Peyer's patch (tissue), 4 donors: ENCODE measurements around the gene HSPA14.

Experiments
- POLR2A ChIP-seq, 2 donors: fragments of 450-650 bp; IDR thresholded peaks; one replicate each; pipeline ENCODE4 v1.5.1; 2017; ENCODE audit warnings: antibody characterized with exemption in 2 of 2, mild to moderate bottlenecking in 2 of 2, moderate library complexity in 2 of 2
- TF ChIP-seq, protein P1 (sequence below), 6 experiments: fragments of 450-650 bp in 4 of 6; fragments of 200-600 bp in 2 of 6; sonication (generic) in 1 of 6; IDR thresholded peaks; one replicate each; pipeline ENCODE4 v1.5.1; 2017 to 2019; ENCODE audit warnings: antibody characterized with exemption in 6 of 6, mild to moderate bottlenecking in 3 of 6, moderate library complexity in 1 of 6

DNA sequence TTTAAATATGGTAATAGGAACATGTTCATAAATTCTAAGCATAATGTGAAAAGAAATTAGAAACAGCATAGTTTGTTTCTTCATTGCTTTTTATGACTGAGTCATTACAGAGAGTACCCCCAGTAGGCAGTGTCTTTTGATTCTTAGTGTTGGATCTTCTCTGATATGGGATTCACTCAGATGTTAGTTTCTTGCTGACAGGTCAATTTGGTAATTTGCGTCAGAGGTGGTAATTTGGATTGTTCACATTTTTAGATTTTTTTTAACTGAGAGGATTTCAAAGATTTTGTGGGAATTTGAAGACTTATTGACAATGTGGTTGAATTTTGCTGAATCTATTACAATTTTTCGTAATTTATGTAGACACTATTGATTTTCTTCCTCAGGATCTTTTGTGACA is 2.1 kb downstream of the HSPA14 start:
- TF ChIP-seq, protein P1, sequence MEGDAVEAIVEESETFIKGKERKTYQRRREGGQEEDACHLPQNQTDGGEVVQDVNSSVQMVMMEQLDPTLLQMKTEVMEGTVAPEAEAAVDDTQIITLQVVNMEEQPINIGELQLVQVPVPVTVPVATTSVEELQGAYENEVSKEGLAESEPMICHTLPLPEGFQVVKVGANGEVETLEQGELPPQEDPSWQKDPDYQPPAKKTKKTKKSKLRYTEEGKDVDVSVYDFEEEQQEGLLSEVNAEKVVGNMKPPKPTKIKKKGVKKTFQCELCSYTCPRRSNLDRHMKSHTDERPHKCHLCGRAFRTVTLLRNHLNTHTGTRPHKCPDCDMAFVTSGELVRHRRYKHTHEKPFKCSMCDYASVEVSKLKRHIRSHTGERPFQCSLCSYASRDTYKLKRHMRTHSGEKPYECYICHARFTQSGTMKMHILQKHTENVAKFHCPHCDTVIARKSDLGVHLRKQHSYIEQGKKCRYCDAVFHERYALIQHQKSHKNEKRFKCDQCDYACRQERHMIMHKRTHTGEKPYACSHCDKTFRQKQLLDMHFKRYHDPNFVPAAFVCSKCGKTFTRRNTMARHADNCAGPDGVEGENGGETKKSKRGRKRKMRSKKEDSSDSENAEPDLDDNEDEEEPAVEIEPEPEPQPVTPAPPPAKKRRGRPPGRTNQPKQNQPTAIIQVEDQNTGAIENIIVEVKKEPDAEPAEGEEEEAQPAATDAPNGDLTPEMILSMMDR (IDR thresholded peaks at IDR 0.05), result no peak
- no peak for TF ChIP-seq POLR2A (IDR thresholded peaks at IDR 0.05)
